ENCODE measurements around the gene ITGA6.
"Not testable (repeated sequence)": the region's sequence is repeated elsewhere in the genome, so short reads cannot be mapped to it uniquely, and the experiment has no call there.

The ITGA6 gene

GRCh38 chr2:172513524-172513900, 86.1 kb downstream of the ITGA6 start:
- TF ChIP-seq CTCF (IDR thresholded peaks at IDR 0.05) = no peak
- Histone ChIP-seq H3K4me3 (no peak overlapping the region), H3K27ac (no peak overlapping the region)
- DNase-seq (ENCODE audit: low spot score) = no peak

DNA sequence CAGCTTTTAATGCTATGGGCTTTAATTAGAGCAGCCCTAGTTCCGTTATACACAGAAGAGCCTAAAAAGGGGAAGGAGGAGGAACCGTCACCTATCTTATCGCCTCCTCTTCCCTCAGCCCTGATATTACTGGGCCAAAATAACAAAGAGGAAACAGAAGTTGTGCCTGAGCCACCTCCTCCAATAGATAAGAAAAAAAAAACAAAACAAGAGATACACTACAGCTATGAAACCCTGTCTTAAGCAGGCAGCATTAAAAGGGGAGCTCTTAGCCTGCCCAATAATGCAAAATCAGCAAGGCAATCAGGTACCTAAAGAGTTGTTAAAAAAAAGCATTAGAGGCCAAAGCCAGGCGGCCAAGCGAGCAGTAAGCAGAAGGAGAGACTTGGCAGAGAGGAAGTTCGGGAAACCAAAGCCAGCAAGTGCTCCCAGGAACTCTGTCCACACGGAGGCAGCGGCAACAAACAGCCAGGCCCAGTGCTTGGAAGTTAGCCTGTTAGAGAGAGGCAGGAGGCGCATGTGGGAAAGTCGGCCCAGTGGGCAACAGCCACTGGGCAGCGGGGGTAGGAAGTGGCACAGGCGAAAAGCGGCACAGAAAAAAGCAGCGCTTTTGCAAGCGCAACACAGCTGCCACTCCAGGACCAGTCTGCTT, 86.7 kb downstream of the ITGA6 start:
- no peak overlapping the region for H3K4me3 ChIP-seq
- TF ChIP-seq CTCF (IDR thresholded peaks at IDR 0.05) = no peak
- no peak overlapping the region for H3K27ac ChIP-seq
- no peak for DNase-seq (ENCODE audit: low spot score)

- H3K27ac ChIP-seq = no peak overlapping the region
- no peak for DNase-seq (ENCODE audit: low spot score)
Measured at GRCh38 chr2:172516299-172516698, 88.9 kb downstream of the ITGA6 start.

DNA sequence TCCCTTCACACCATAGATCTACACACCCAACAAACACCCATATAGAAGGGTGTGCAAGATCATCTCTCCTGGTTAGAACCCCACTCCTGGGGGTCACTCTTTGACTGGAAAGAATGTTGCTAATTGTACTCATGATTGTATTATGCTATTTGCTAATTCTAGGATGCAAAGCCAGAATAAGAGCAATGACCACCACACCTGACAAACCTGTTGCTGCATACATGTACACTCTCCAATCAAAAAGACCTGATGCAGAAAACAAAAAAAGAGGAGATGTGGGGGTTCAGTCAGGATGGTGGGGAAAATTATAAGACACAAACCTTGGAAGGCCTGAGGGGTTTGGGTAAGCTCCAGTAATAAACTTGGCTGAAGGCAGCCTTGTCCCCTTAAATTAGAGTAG, 91.6 kb downstream of the ITGA6 start:
- no peak for TF ChIP-seq CTCF (IDR thresholded peaks at IDR 0.05)
- H3K4me3 ChIP-seq = no peak overlapping the region
- DNase-seq (ENCODE audit: low spot score) = no peak
- no peak overlapping the region for H3K27ac ChIP-seq

More at GRCh38 chr2:172516299-172516698, 88.9 kb downstream of the ITGA6 start:
- TF ChIP-seq CTCF (IDR thresholded peaks at IDR 0.05) = no peak
- H3K4me3 ChIP-seq = no peak overlapping the region

DNA sequence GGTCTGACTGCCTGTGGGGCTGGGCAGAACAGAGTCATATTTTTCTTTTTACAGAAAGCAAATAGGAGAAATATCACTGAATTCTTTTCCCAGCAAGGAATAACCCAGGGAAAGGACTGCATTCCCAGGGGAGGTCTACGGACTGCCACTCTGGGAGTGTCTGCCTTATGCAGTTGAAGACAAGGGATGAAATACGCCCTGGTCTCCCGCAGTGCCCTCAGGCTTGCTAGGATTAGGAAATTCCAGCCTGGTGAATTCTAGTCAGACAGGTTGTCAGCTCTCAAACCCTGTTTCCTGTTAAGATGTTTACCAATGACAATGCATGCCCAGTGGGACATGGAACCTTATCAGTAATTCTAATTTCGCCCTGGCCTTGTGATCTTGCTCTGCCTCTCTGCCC, 98.2 kb downstream of the ITGA6 start:
- Histone ChIP-seq H3K4me3 (no peak overlapping the region), H3K27ac (no peak overlapping the region)
- no peak for TF ChIP-seq CTCF (IDR thresholded peaks at IDR 0.05)
- no peak for DNase-seq (ENCODE audit: low spot score)

DNA sequence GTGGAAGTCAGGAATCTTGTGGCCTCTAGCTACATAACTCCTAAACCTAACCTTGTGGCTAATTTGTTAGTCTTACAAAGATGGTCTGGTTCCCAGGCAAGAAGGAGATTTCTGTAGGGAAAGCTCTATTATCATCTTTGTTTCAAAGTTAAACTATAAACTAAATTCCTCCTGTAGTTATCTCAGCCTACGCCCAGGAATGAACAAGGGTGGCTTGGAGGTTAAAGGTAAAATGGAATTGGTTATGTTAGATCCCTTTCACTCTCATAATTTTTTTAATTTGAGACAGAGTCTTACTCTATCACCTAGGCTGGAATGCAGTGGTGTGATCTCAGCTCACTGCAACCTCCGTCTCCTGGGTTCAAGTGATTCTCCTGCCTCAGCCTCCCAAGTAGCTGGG, 103.9 kb downstream of the ITGA6 start:
- Histone ChIP-seq H3K4me3 (no peak overlapping the region), H3K27ac (no peak overlapping the region)
- no peak for DNase-seq (ENCODE audit: low spot score)
- TF ChIP-seq CTCF (IDR thresholded peaks at IDR 0.05) = no peak

GRCh38 chr2:172532461-172532860, 105.1 kb downstream of the ITGA6 start:
- not testable (repeated sequence) for H3K27ac ChIP-seq

More at GRCh38 chr2:172532461-172532860, 105.1 kb downstream of the ITGA6 start:
- not testable (repeated sequence) for DNase-seq (ENCODE audit: low spot score); H3K4me3 ChIP-seq
